ENCODE measurements around the gene BEND3. TPM values are rescaled to one million over a fixed set of nuclear protein-coding genes. Genes with fewer than 3 reads are reported as not detected.
A peak's percentile ranks its signal among the peaks of the same experiment; 100 is the strongest.

Gene BEND3
- total and polyA plus RNA-seq, 9 of the 15 experiments (the other 6 are each of a cell fraction or from before 2014, with no cell fraction given) = 0.64 to 8.4 (median 3.3) TPM

GRCh38 chr6:107115695-107116327, 496 bp upstream of the BEND3 start (continued):
- no peak for TF ChIP-seq FOXO4 (CRISPR knock-in tag; IDR thresholded peaks at IDR 0.05)
- no peak for TF ChIP-seq E4F1 (CRISPR knock-in tag; IDR thresholded peaks at IDR 0.05; ENCODE audit: borderline replicate concordance)
- TF ChIP-seq E2F6 (IDR thresholded peaks at IDR 0.05; ENCODE audit: borderline replicate concordance in 1 of 2, extremely low read depth in 1 of 2, insufficient read depth in 1 of 2, insufficient read length in 1 of 2, low read depth in 1 of 2, low read length in 1 of 2, poor library complexity in 1 of 2, severe bottlenecking in 1 of 2) = peak; percentile 34 to 83
- no peak for TF ChIP-seq TFAM (CRISPR knock-in tag; conservative IDR thresholded peaks at IDR 0.05)
- TF ChIP-seq TEAD1 (CRISPR knock-in tag; IDR thresholded peaks at IDR 0.05) = no peak
- no peak for TF ChIP-seq ZFP1 (CRISPR knock-in tag; IDR thresholded peaks at IDR 0.05)
- TF ChIP-seq ZSCAN29 (IDR thresholded peaks at IDR 0.05) = peak; percentile 60; the same call in 1 of the 2 replicates
- no peak for TF ChIP-seq SRSF1 (IDR thresholded peaks at IDR 0.05; ENCODE audit: low read depth, low read length)
- TF ChIP-seq GATA2 (CRISPR knock-in tag; IDR thresholded peaks at IDR 0.05) = no peak
- TF ChIP-seq ZNF592 (IDR thresholded peaks at IDR 0.05) = no peak
- TF ChIP-seq MNT (conservative IDR thresholded peaks at IDR 0.05) = peak; percentile 30 to 36; a peak in 1 of 4 replicates
- TF ChIP-seq ZNF644 (tag; IDR thresholded peaks at IDR 0.05; ENCODE audit: low read depth) = no peak
- no peak for TF ChIP-seq SIN3A (IDR thresholded peaks at IDR 0.05; ENCODE audit: borderline replicate concordance in 2 of 2, control insufficient read depth in 1 of 2, low read depth in 2 of 2, low read length in 2 of 2)
- TF ChIP-seq NEUROD1 (IDR thresholded peaks at IDR 0.05; ENCODE audit: borderline replicate concordance, low read depth, low read length, partially characterized antibody) = no peak
- no peak for TF ChIP-seq XRCC4 (IDR thresholded peaks at IDR 0.05; ENCODE audit: extremely low read depth, insufficient read depth, insufficient read length)
